Breast epithelium (tissue), 3 donors: ENCODE measurements around the gene NUMB.

Experiments
- POLR2A ChIP-seq: fragments of 450-650 bp; IDR thresholded peaks from one replicate; pipeline ENCODE4 v1.6.1; 2016; ENCODE audit warnings: antibody characterized with exemption, mild to moderate bottlenecking, moderate library complexity
- TF ChIP-seq, protein P1 (sequence below), 3 donors: fragments of 450-650 bp; IDR thresholded peaks; one replicate each; pipeline ENCODE4 v1.5.1; 2016 to 2017; ENCODE audit warnings: antibody characterized with exemption in 3 of 3, mild to moderate bottlenecking in 3 of 3, moderate library complexity in 3 of 3

DNA sequence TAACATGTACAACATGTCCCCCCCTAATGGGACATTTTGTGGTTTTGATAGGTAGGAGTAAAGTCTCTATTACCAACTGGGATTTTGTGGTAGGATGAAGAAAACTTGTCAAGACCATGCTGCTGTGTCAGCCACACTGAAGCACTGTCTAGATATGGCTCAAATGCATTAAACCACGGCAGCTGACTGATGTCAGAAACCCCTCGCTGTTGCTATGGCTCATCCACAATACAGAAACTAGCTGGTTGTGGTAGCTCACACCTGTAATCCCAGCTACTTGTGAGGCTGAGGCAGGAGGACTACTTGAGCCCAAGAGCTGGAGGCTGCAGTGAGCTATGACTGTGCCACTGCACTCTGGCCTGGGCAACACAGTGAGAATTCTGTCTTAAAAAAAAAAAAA lies 181.0 kb downstream of the NUMB start:
- TF ChIP-seq, protein P1, sequence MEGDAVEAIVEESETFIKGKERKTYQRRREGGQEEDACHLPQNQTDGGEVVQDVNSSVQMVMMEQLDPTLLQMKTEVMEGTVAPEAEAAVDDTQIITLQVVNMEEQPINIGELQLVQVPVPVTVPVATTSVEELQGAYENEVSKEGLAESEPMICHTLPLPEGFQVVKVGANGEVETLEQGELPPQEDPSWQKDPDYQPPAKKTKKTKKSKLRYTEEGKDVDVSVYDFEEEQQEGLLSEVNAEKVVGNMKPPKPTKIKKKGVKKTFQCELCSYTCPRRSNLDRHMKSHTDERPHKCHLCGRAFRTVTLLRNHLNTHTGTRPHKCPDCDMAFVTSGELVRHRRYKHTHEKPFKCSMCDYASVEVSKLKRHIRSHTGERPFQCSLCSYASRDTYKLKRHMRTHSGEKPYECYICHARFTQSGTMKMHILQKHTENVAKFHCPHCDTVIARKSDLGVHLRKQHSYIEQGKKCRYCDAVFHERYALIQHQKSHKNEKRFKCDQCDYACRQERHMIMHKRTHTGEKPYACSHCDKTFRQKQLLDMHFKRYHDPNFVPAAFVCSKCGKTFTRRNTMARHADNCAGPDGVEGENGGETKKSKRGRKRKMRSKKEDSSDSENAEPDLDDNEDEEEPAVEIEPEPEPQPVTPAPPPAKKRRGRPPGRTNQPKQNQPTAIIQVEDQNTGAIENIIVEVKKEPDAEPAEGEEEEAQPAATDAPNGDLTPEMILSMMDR (IDR thresholded peaks at IDR 0.05): no peak
- TF ChIP-seq POLR2A: no peak
